IPS-NIHi7 (cell line): ENCODE results near the gene FAM204A.

Experiments
- DNase-seq: peaks from one replicate; pipeline ENCODE4 v3.0.0; 2012; ENCODE audit warnings: mixed read lengths; ENCODE audit errors: extremely low spot score

FAM204A gene

GRCh38 chr10:118330295-118331076 lies 11.6 kb downstream of the FAM204A start:
- DNase-seq = no peak

DNA sequence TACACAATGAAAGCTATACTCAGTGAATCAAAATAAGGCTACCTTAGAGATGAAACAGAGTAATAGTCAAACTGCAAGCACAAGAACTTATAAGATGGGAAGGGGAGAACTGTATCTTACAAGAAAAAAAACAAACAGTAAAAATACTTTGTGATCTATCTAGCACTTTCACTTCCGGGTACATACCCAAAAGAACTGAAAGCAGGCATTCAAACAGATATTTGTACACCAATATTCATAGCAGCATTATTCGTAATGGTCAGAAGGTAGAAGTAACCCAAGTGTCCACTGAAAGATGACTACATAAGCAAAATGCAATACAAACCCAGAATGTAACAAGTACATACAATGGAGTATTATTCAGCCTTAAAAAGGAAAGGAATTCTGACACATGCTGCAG lies 18.0 kb downstream of the FAM204A start:
- DNase-seq = no peak

DNA sequence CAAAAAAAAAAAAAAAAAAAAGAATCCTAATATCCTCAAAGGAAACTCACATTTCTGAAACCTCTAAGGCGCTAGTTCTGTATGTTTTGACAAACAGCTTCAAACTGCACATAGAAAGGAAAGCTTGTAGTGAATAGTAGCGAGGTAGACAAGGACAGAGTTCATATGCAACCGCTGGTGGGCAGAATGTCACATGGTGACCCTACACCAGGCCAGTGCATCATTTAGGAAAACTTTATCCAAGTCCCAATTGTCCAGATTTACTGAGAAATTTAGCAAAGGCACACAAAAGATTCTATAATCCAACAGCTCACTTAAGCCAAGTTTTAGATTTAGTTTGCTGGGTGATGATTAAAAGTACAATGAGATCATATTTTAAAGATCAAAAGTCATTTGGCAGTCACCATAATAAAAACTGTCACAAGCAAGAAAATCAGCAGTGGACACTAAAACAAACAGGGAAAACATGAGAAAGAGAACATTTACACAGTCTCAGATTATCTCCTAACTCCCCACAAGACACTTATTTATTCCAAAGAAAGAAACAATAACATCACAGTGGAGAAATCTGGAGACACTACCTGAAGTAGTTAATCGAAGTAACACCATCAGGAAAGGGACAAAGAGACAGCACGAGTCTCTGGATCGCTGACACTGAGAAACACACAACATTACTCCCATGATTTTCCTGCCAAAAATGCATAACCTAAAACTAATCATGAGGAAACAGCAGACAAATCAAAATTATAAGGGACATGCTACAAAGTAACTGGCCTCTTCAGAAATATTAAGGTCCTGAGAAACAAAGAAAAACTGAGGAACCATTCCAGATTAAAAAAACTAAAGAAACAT lies 20.2 kb downstream of the FAM204A start:
- DNase-seq = no peak

DNA sequence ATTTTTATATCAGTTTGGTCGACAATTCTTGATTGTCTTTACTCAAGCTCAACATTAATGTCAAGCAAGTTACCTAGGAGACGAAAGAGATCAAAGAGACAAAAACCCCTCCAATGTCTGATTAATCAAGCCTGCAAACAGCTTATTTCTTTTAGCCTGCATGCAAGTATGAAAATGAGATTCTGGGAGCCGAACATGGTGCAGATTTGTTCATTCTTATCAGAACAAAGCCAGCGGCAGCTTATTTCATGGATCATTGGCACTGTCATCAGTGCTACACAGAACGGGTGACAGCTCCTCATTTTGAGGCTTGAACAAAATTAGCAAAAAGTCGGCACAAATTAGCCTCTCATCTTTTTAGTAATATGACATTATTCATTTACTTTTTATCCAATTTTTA lies 26.5 kb downstream of the FAM204A start:
- no peak for DNase-seq

- DNase-seq = no peak
Observed at GRCh38 chr10:118314882-118315281, 27.2 kb downstream of the FAM204A start.

DNA sequence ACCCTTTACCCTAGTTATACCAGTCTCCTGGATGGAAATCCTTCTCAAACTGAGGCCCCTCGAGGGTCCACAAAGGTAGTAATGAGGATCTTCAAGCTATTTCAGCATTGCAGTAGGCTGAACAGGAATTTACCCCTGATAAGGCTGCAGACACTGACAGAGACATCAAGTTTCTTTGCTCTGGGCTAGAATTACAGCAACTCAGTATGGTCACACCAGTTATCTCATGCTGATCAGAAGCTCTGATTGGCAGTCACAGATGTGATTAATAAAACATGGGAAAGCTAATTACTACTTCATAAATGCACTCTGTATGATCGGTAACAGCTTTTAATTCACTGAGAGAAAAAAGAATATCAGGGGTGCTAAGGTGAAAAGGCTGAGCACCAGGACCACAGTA lies 30.6 kb downstream of the FAM204A start:
- DNase-seq = no peak

DNA sequence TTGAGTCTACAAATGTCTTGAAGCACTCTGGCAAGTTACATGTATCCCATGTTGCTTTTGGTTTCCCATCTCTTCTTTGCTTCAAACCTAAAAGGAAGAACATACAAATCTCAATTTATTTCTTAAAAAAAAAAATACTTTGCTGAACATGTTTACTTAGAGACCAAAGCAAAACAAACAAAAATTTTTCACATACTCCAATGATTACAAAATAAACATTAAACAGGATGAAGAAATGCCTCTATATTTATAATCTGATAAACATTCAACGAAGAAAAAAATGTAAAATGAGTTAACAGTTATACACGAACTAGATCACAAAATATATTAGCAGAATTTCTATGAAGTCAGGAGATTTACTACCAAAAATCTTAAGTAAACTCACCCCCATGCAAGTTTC lies 31.3 kb downstream of the FAM204A start:
- DNase-seq = no peak

GRCh38 chr10:118309911-118310310 lies 32.2 kb downstream of the FAM204A start:
- DNase-seq = no peak

DNA sequence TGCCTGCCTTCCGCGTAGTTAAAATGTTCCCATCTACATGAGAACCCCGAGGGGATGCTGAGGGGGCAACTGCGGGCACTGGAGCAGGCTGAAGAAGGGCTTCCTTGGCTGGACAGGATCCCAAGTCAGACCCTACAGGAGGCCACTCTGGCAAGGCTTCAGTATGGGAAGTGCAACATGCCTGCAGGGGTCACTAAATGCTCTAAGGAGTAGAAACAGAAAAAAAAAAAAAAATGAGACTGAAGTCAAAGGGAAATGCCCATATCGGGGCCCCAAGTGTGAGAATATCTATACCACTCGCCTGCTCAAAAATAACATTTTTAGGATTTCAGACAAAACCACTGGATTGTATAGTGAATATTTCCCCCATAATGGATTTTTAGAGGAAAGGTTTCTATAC lies 33.5 kb downstream of the FAM204A start:
- peak; percentile 38 for DNase-seq

GRCh38 chr10:118307859-118308258 lies 34.3 kb downstream of the FAM204A start:
- no peak for DNase-seq

GRCh38 chr10:118307220-118307619 lies 34.9 kb downstream of the FAM204A start:
- no peak for DNase-seq

- DNase-seq = no peak
Observed at GRCh38 chr10:118305730-118306129, 36.4 kb downstream of the FAM204A start.

GRCh38 chr10:118304521-118304920 lies 37.6 kb downstream of the FAM204A start:
- no peak for DNase-seq

DNA sequence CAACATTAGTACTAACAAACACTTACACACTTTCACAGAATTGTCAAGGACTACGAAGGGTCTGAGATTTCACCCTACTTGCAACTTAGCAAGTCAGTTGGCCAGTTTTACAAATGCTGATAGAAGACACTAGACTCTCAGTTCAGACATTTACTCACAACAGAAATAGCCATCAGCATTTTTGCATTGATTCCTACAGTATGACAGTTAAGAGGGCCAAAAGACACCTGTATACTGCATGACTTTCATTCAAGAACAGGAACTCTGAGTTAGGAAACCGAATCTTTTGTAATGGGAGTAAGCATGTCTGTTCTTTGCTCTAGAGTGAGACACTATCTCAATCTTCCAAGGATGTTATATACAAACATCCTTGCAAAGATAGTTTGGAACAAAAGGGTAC lies 40.9 kb downstream of the FAM204A start:
- DNase-seq = no peak

- DNase-seq = no peak
Observed at GRCh38 chr10:118300320-118300719, 41.8 kb downstream of the FAM204A start.

DNA sequence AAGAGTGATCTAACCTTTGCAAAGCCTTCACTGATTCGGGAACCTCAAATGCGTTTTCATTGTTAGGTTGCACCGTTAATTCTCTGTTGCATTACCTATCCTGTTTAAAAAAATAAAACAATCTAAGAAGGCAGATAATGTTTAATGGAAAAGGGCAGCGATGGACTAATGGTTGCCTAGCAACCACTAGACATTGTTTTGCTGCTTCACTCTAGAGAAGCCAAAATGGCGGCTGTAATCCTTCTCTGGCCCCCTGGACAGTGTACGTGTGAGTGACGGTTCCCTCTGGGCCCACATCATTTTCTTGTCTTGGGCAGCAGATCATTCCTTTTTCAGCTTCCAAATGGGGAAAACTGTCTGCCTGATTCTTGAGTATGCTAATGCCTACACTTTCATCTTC lies 43.3 kb downstream of the FAM204A start:
- DNase-seq = no peak

GRCh38 chr10:118291122-118291521 lies 51.0 kb downstream of the FAM204A start:
- DNase-seq = no peak

GRCh38 chr10:118290471-118290995 lies 51.6 kb downstream of the FAM204A start:
- no peak for DNase-seq

- DNase-seq = no peak
Observed at GRCh38 chr10:118287076-118287806, 54.9 kb downstream of the FAM204A start.

- peak; percentile 50 for DNase-seq
Observed at GRCh38 chr10:118286051-118286838, 55.9 kb downstream of the FAM204A start.

GRCh38 chr10:118282670-118283069 lies 59.5 kb downstream of the FAM204A start:
- DNase-seq = no peak
